NCI-H748 treated with DMSO at 0.1 percent for 48 hours (cell line): ENCODE measurements around the gene VAPA.

Source experiments
- DNase-seq: peaks from one replicate; lab custom pipeline; 2025; lab: John Stamatoyannopoulos, UW

Gene VAPA

GRCh38 chr18:9914584-9915290 lies 921 bp downstream of the VAPA start:
- peak; percentile 31 for DNase-seq

- DNase-seq, result no peak
Observed at GRCh38 chr18:9915291-9916076, 1.7 kb downstream of the VAPA start.

GRCh38 chr18:9916077-9916639 lies 2.3 kb downstream of the VAPA start:
- DNase-seq, result no peak

GRCh38 chr18:9916808-9917207 lies 3.0 kb downstream of the VAPA start:
- no peak for DNase-seq

GRCh38 chr18:9918016-9918680 lies 4.3 kb downstream of the VAPA start:
- no peak for DNase-seq

- DNase-seq, result no peak
Observed at GRCh38 chr18:9919564-9920232, 5.9 kb downstream of the VAPA start.

GRCh38 chr18:9922592-9923311 lies 8.9 kb downstream of the VAPA start:
- DNase-seq, result no peak

GRCh38 chr18:9924371-9924943 lies 10.6 kb downstream of the VAPA start:
- no peak for DNase-seq

- no peak for DNase-seq
Observed at GRCh38 chr18:9925369-9925768, 11.6 kb downstream of the VAPA start.

GRCh38 chr18:9925795-9926194 lies 12.0 kb downstream of the VAPA start:
- DNase-seq, result no peak

- no peak for DNase-seq
Observed at GRCh38 chr18:9926223-9926894, 12.5 kb downstream of the VAPA start.

- DNase-seq, result no peak
Observed at GRCh38 chr18:9926977-9927376, 13.2 kb downstream of the VAPA start.

- DNase-seq, result no peak
Observed at GRCh38 chr18:9927392-9928063, 13.7 kb downstream of the VAPA start.

GRCh38 chr18:9928646-9929259 lies 14.9 kb downstream of the VAPA start:
- no peak for DNase-seq

GRCh38 chr18:9930299-9930884 lies 16.6 kb downstream of the VAPA start:
- DNase-seq, result no peak

- DNase-seq, result no peak
Observed at GRCh38 chr18:9931146-9931545, 17.3 kb downstream of the VAPA start.

GRCh38 chr18:9931678-9932077 lies 17.9 kb downstream of the VAPA start:
- DNase-seq, result no peak

- no peak for DNase-seq
Observed at GRCh38 chr18:9933865-9934264, 20.0 kb downstream of the VAPA start.

GRCh38 chr18:9934274-9934673 lies 20.5 kb downstream of the VAPA start:
- DNase-seq, result no peak
